OCI-LY1 (cell line): ENCODE measurements around the gene TOM1L2.

Experiments used
- H2AFZ ChIP-seq: fragments of 200-600 bp; sonication (generic), shearing (Covaris generic); 2 replicates; pipeline ENCODE4 v1.6.0; 2014; ENCODE audit warnings: antibody characterized with exemption, mild to moderate bottlenecking, low read length
- H3F3A ChIP-seq: fragments of 200-600 bp; sonication (generic), shearing (Covaris generic); 2 replicates; pipeline ENCODE4 v1.6.0; 2014; ENCODE audit warnings: mild to moderate bottlenecking, antibody characterized with exemption, low read length, moderate library complexity; ENCODE audit not compliant: insufficient read depth
- H3K27ac ChIP-seq: fragments of 200-600 bp; sonication (generic); 2 replicates; pipeline ENCODE4 v1.5.1; 2014; ENCODE audit warnings: low read length, mixed run types, mild to moderate bottlenecking, low read depth; ENCODE audit not compliant: poor library complexity, severe bottlenecking
- H3K27me3 ChIP-seq: fragments of 200-600 bp; sonication (generic); 2 replicates; pipeline ENCODE4 v1.6.0; 2014; ENCODE audit warnings: antibody characterized with exemption, mild to moderate bottlenecking, low read length, moderate library complexity; ENCODE audit not compliant: insufficient read depth
- H3K36me3 ChIP-seq: fragments of 200-600 bp; sonication (generic); 2 replicates; pipeline ENCODE4 v1.6.1; 2014; ENCODE audit warnings: mild to moderate bottlenecking, antibody characterized with exemption, low read length, moderate library complexity, mixed read lengths; ENCODE audit not compliant: insufficient read depth
- H3K4me1 ChIP-seq: fragments of 200-600 bp; sonication (generic); 2 replicates; pipeline ENCODE4 v1.5.1; 2014; ENCODE audit warnings: mild to moderate bottlenecking, low read length, moderate library complexity; ENCODE audit not compliant: insufficient read depth, severe bottlenecking
- H3K4me2 ChIP-seq: fragments of 200-600 bp; sonication (generic), shearing (Covaris generic); 2 replicates; pipeline ENCODE4 v1.6.1; 2014; ENCODE audit warnings: low read length
- H3K4me3 ChIP-seq: fragments of 200-600 bp; sonication (generic); 2 replicates; pipeline ENCODE4 v1.5.1; 2014; ENCODE audit warnings: low read length, low read depth, mild to moderate bottlenecking, mixed read lengths; ENCODE audit not compliant: poor library complexity, severe bottlenecking
- H3K79me2 ChIP-seq: fragments of 200-600 bp; shearing (Covaris generic); 2 replicates; pipeline ENCODE4 v1.6.1; 2016; ENCODE audit warnings: mixed run types, low read length, mixed read lengths; ENCODE audit not compliant: insufficient read depth
- H3K9ac ChIP-seq: fragments of 200-600 bp; sonication (generic), shearing (Covaris generic); 2 replicates; pipeline ENCODE4 v1.6.1; 2014; ENCODE audit warnings: mild to moderate bottlenecking, low read length, mixed read lengths
- H3K9me2 ChIP-seq: fragments of 200-600 bp; sonication (generic), shearing (Covaris generic); 2 replicates; pipeline ENCODE4 v1.6.1; 2014; ENCODE audit warnings: low read depth, mild to moderate bottlenecking, low read length, mixed read lengths
- H3K9me3 ChIP-seq: fragments of 200-600 bp; shearing (Covaris generic); 2 replicates; pipeline ENCODE4 v1.6.1; 2014; ENCODE audit warnings: low read length, mixed read lengths
- H4K20me1 ChIP-seq: fragments of 200-600 bp; sonication (generic), shearing (Covaris generic); 2 replicates; pipeline ENCODE4 v1.6.0; 2016; ENCODE audit warnings: mild to moderate bottlenecking, low read length; ENCODE audit not compliant: insufficient read depth
- EZH2 ChIP-seq: fragments of 200-600 bp; sonication (generic), shearing (Covaris generic); IDR thresholded peaks from 2 replicates; pipeline ENCODE4 v1.8.0; 2017; ENCODE audit warnings: borderline replicate concordance, mixed run types, mild to moderate bottlenecking, antibody characterized with exemption, low read length, moderate library complexity, mixed read lengths
- TF ChIP-seq, protein P1 (sequence below): fragments of 200-600 bp; sonication (generic), shearing (Covaris generic); IDR thresholded peaks from 2 replicates; pipeline ENCODE4 v1.5.1; 2017; ENCODE audit warnings: mild to moderate bottlenecking, antibody characterized with exemption, low read length, moderate library complexity, mixed read lengths

Gene TOM1L2

GRCh38 chr17:17905036-17905320 is 67.2 kb downstream of the TOM1L2 start:
- H2AFZ ChIP-seq: no peak overlapping the region
- no peaks in the 10 kb centered on the region for H4K20me1 ChIP-seq
- no peak for TF ChIP-seq EZH2
- TF ChIP-seq, protein P1, sequence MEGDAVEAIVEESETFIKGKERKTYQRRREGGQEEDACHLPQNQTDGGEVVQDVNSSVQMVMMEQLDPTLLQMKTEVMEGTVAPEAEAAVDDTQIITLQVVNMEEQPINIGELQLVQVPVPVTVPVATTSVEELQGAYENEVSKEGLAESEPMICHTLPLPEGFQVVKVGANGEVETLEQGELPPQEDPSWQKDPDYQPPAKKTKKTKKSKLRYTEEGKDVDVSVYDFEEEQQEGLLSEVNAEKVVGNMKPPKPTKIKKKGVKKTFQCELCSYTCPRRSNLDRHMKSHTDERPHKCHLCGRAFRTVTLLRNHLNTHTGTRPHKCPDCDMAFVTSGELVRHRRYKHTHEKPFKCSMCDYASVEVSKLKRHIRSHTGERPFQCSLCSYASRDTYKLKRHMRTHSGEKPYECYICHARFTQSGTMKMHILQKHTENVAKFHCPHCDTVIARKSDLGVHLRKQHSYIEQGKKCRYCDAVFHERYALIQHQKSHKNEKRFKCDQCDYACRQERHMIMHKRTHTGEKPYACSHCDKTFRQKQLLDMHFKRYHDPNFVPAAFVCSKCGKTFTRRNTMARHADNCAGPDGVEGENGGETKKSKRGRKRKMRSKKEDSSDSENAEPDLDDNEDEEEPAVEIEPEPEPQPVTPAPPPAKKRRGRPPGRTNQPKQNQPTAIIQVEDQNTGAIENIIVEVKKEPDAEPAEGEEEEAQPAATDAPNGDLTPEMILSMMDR: no peak
- H3K36me3 ChIP-seq: no peaks in the 10 kb centered on the region
- H3K27ac ChIP-seq: no peak overlapping the region
- no peaks in the 10 kb centered on the region for H3K9me2 ChIP-seq
- H3K4me2 ChIP-seq: no peak overlapping the region
- no peak overlapping the region for H3K9ac ChIP-seq
- no peaks in the 10 kb centered on the region for H3K9me3 ChIP-seq
- H3K79me2 ChIP-seq: no peaks in the 10 kb centered on the region
- no peaks in the 10 kb centered on the region for H3F3A ChIP-seq
- no peaks in the 10 kb centered on the region for H3K27me3 ChIP-seq
- H3K4me1 ChIP-seq: no peaks in the 10 kb centered on the region
- H3K4me3 ChIP-seq: no peak overlapping the region

DNA sequence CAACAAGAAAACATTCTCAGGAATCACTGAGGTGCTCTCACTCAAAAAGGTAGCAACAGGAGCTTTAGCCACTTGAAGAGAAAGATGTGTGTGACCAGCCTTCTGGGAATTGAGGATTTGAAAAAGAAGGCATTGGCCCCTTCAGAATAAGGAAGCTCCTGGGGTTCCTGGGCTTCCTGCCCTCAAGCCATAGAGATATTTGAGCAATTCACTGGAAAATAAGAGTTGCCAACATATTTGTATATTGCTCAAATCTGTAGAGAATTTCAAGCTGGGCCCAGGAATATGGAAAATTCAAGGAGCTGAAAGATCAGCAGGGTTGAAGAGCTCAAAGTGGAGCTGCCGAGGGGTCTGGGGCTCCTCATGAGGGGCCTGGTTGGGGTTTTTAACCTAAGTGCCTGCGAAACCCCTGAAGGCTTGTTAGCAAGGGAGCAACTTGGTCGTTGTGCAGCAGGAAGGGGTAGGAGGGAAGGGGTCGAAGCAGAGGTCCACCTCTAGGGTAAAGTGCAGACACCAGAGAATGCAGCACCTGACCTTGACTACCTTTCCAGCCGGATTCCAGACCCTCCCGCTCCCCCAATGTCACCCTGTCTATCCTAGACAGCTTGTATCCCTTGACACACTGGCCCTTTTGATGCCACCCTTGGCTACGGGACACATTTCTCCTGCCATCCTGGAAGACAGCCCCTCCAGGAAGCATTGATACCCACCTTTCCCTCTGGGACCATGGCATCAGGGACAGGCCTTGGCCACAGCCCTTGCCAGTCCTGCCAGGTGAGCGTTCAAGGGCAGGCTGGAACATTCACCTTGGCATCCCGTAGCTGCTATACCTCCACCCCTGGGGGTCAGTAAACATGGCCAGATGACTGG is 67.8 kb downstream of the TOM1L2 start:
- H3K4me2 ChIP-seq: no peak overlapping the region
- no peaks in the 10 kb centered on the region for H3K36me3 ChIP-seq
- no peaks in the 10 kb centered on the region for H3K9me3 ChIP-seq
- H3K79me2 ChIP-seq: no peaks in the 10 kb centered on the region
- H4K20me1 ChIP-seq: no peaks in the 10 kb centered on the region
- no peaks in the 10 kb centered on the region for H3K9me2 ChIP-seq
- no peaks in the 10 kb centered on the region for H3K4me1 ChIP-seq
- H3F3A ChIP-seq: no peaks in the 10 kb centered on the region
- no peak overlapping the region for H2AFZ ChIP-seq
- no peak for TF ChIP-seq EZH2
- TF ChIP-seq, protein P1: no peak
- H3K9ac ChIP-seq: no peak overlapping the region
- no peak overlapping the region for H3K27ac ChIP-seq
- no peaks in the 10 kb centered on the region for H3K27me3 ChIP-seq
- no peak overlapping the region for H3K4me3 ChIP-seq

GRCh38 chr17:17902877-17903276 is 69.3 kb downstream of the TOM1L2 start:
- Histone ChIP-seq H3K9me2 (no peaks in the 10 kb centered on the region), H3K4me3 (no peak overlapping the region), H3K9ac (no peak overlapping the region), H4K20me1 (no peaks in the 10 kb centered on the region), H3K27ac (no peak overlapping the region), H3K27me3 (no peaks in the 10 kb centered on the region), H3K9me3 (no peaks in the 10 kb centered on the region), H3K79me2 (no peaks in the 10 kb centered on the region), H3K4me2 (no peak overlapping the region), H3K36me3 (no peaks in the 10 kb centered on the region; the same call in 1 of the 2 replicates), H3F3A (no peaks in the 10 kb centered on the region), H3K4me1 (no peaks in the 10 kb centered on the region), H2AFZ (no peak overlapping the region)
- TF ChIP-seq, protein P1: no peak
- TF ChIP-seq EZH2: no peak
